Neuron (in vitro differentiated cells): ENCODE data around the gene COL21A1.
"Not testable (repeated sequence)": the region's sequence is repeated elsewhere in the genome, so short reads cannot be mapped to it uniquely, and the experiment has no call there.

Experiments
- H2AFZ ChIP-seq: one replicate; pipeline ENCODE4 v1.6.1; 2013; ENCODE audit warnings: low read depth, mild to moderate bottlenecking, inconsistent platforms, low read length, moderate library complexity
- H3K27me3 ChIP-seq: one replicate; pipeline ENCODE4 v1.6.1; 2013; ENCODE audit warnings: low read length; ENCODE audit not compliant: insufficient read depth
- H3K36me3 ChIP-seq: one replicate; pipeline ENCODE4 v1.6.1; 2013; ENCODE audit warnings: low read length; ENCODE audit not compliant: insufficient read depth
- H3K4me1 ChIP-seq: one replicate; pipeline ENCODE4 v1.6.1; 2013; ENCODE audit warnings: low read length; ENCODE audit not compliant: insufficient read depth
- H3K4me3 ChIP-seq: 2 replicates; pipeline ENCODE4 v1.5.1; 2013; ENCODE audit warnings: mild to moderate bottlenecking, low read length, moderate library complexity
- H3K9me3 ChIP-seq: one replicate; pipeline ENCODE4 v1.6.1; 2013; ENCODE audit warnings: low read length

COL21A1 gene

GRCh38 chr6:56266011-56266410 lies 18.6 kb upstream of the COL21A1 start:
- Histone ChIP-seq H2AFZ (no peak overlapping the region), H3K27me3 (no peaks in the 10 kb centered on the region), H3K36me3 (no peaks in the 10 kb centered on the region)

GRCh38 chr6:56263596-56264315 lies 16.4 kb upstream of the COL21A1 start:
- Histone ChIP-seq H3K36me3 (no peaks in the 10 kb centered on the region), H3K4me1 (no peaks in the 10 kb centered on the region), H3K9me3 (no peaks in the 10 kb centered on the region), H3K4me3 (no peak overlapping the region), H2AFZ (no peak overlapping the region), H3K27me3 (no peaks in the 10 kb centered on the region)

More at GRCh38 chr6:56266011-56266410, 18.6 kb upstream of the COL21A1 start:
- Histone ChIP-seq H3K9me3 (no peaks in the 10 kb centered on the region), H3K4me1 (no peaks in the 10 kb centered on the region), H3K4me3 (no peak overlapping the region)

- H3K4me1 ChIP-seq, H3K36me3 ChIP-seq, H2AFZ ChIP-seq, H3K4me3 ChIP-seq, H3K9me3 ChIP-seq, H3K27me3 ChIP-seq: not testable (repeated sequence)
These were observed 13.2 kb upstream of the COL21A1 start for GRCh38 chr6:56260593-56260992.

DNA sequence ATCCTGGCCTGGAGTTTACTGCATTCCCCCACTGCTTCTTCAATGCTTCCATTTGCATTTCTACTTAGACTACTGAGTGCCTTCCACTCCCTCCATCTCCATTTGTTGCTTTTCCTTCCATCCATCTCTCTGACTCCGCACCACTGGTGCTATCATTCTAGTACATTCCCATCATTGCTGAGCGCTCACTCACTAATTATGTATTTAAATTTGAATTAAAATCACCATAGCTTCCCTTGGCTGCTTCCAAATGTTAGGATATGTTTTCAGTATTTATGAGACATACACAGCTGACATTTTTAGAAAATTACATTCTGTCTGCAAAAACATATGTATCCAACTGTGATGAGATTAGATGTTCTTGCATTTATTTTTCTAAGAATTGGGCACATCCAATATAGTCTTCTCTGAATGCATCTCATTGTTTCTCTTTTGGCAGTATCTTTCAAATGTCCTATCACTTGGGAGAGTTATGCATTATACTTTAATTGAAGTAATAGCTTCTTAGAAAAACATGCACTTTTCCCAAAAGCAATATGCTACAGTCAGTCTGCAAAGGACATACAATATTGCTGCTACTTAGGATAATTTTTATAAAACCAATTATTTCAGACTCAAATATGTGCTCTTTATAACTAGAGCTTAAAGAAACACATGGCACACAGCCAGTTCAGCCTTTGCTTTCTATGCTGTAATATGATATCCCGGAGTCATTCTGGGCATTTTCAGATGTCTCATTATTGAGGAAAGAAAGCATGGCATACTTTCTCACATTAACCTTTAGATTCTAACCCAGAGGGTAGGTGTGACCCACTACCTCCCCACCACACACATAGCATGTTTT lies 12.1 kb upstream of the COL21A1 start:
- no peaks in the 10 kb centered on the region for H3K36me3 ChIP-seq
- H3K4me1 ChIP-seq: no peaks in the 10 kb centered on the region
- H3K27me3 ChIP-seq: no peaks in the 10 kb centered on the region
- H3K9me3 ChIP-seq: no peaks in the 10 kb centered on the region
- H3K4me3 ChIP-seq: no peak overlapping the region
- no peak overlapping the region for H2AFZ ChIP-seq

DNA sequence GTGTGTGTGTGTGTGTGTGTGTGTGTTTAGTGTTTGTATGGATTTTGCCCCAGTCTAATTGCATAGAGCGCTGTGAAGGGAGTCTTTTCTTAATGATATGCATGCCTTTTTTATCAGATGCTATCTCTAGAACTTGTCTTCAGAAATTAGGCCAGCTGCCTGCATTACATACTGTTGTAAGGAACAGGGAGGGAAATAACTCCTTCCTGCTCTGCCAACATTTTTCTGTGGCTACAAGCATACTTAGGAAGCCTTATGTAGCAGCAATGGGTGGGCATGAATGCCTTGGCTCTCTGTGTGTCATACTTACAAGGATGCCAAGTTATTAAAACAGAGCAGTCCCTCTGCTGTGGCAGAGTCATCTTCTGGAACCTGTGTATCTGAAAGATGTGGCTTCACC lies 8.0 kb upstream of the COL21A1 start:
- H3K36me3 ChIP-seq: no peaks in the 10 kb centered on the region
- no peaks in the 10 kb centered on the region for H3K27me3 ChIP-seq
- no peak overlapping the region for H2AFZ ChIP-seq
- H3K9me3 ChIP-seq: no peaks in the 10 kb centered on the region
- no peaks in the 10 kb centered on the region for H3K4me1 ChIP-seq
- H3K4me3 ChIP-seq: no peak overlapping the region

GRCh38 chr6:56250266-56250665 lies 2.9 kb upstream of the COL21A1 start:
- peaks cover 2% of the 10 kb centered on the region for H3K4me1 ChIP-seq
- no peak overlapping the region for H3K4me3 ChIP-seq
- H3K27me3 ChIP-seq: peaks cover 26% of the 10 kb centered on the region
- H3K9me3 ChIP-seq: no peaks in the 10 kb centered on the region
- no peaks in the 10 kb centered on the region for H3K36me3 ChIP-seq
- no peak overlapping the region for H2AFZ ChIP-seq

DNA sequence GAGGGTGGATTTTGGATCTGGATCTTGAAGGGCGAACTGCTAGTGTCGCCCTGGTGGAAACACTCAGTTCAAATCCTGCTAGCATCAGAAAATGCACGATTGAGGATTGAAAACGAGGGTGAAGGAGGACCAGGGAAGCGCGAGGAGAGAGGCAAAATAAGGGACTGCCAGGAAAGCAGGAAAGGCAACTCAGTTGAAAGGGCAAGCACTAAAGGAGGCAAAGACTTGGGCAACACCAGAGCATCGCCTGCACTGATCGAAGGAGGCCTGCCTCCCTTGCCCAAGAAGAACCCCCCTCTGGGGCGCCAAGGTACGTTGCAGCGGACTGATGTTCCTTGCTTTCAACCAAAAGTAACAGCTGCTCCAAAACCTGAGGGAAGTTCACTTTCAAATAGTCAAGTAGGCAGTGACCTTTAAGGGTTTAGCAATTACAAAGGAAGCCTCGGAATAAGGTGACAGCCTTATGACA lies 308 bp upstream of the COL21A1 start:
- Histone ChIP-seq H3K36me3 (no peaks in the 10 kb centered on the region), H3K4me3 (no peak overlapping the region), H2AFZ (no peak overlapping the region), H3K4me1 (peaks cover 2% of the 10 kb centered on the region), H3K9me3 (no peaks in the 10 kb centered on the region), H3K27me3 (peaks cover 31% of the 10 kb centered on the region)

- no peaks in the 10 kb centered on the region for H3K9me3 ChIP-seq
- H3K36me3 ChIP-seq: no peaks in the 10 kb centered on the region
- H2AFZ ChIP-seq: no peak overlapping the region
- peaks cover 31% of the 10 kb centered on the region for H3K27me3 ChIP-seq
- peaks cover 2% of the 10 kb centered on the region for H3K4me1 ChIP-seq
- H3K4me3 ChIP-seq: no peak overlapping the region
These were observed 869 bp downstream of the COL21A1 start for GRCh38 chr6:56246541-56246880.

DNA sequence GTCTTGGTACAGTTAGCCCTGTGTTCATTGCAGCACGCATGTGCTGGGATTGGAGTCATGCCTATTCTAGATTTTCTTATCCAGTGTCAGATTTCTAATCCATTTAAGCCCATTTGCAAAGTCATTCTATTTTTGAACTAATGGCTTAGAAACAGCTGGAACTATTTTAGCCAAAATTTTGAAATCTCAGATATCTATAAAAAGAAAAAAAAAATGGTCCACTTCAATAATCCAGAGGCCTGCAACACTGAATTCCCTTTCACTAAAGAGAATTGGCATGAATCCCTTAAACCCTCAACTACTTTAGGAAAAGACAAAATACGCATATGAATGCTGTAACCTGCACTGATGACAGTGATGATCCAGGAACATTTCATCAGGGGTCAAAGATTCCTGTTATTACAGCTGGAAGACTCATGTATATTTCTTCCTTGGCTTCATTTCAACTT lies 1.5 kb downstream of the COL21A1 start:
- Histone ChIP-seq H3K9me3 (no peaks in the 10 kb centered on the region), H3K36me3 (no peaks in the 10 kb centered on the region), H3K4me1 (peaks cover 2% of the 10 kb centered on the region), H2AFZ (no peak overlapping the region), H3K27me3 (peaks cover 31% of the 10 kb centered on the region), H3K4me3 (no peak overlapping the region)

DNA sequence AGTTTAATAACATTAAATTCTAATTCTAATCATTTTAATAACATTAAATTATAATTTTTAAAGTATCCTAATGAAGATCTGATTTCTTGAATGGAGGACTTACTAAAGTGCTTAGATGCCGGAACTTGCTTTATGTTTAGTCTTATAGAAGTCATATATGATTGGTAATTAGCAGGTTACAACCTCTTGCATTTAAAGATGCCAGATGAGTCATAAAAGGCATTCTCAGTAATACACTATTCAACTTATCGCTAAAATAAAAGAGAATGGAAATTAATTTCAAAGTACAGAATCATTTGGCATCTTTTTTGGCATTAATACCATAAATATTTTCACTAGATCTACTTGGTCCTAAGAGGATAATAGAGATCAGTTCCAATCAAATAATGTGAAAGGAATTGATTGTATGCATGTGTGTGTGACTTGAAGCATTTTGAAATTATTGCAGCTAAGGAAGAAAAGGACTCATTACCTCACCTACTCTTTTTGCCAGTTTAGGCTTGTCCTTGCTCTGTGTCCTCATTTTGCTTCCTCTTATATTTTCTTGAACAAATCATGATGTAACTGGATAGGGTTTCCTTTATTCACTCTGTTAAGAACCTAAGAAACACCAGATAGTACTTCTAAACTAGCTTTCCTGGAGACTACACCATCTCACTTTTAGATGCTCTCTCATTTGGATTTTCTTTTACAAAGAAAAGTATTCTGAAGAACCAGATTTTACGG lies 2.7 kb downstream of the COL21A1 start:
- H3K27me3 ChIP-seq: peaks cover 31% of the 10 kb centered on the region
- H3K9me3 ChIP-seq: no peaks in the 10 kb centered on the region
- H3K36me3 ChIP-seq: no peaks in the 10 kb centered on the region
- H3K4me3 ChIP-seq: no peak overlapping the region
- peaks cover 2% of the 10 kb centered on the region for H3K4me1 ChIP-seq
- no peak overlapping the region for H2AFZ ChIP-seq

- no peaks in the 10 kb centered on the region for H3K36me3 ChIP-seq
- peaks cover 31% of the 10 kb centered on the region for H3K27me3 ChIP-seq
- H3K9me3 ChIP-seq: no peaks in the 10 kb centered on the region
- no peak overlapping the region for H3K4me3 ChIP-seq
- H2AFZ ChIP-seq: no peak overlapping the region
- peaks cover 2% of the 10 kb centered on the region for H3K4me1 ChIP-seq
These were observed 3.3 kb downstream of the COL21A1 start for GRCh38 chr6:56244089-56244488.

GRCh38 chr6:56243518-56244070 lies 3.8 kb downstream of the COL21A1 start:
- no peak overlapping the region for H2AFZ ChIP-seq
- H3K27me3 ChIP-seq: peaks cover 29% of the 10 kb centered on the region
- H3K36me3 ChIP-seq: no peaks in the 10 kb centered on the region
- no peaks in the 10 kb centered on the region for H3K9me3 ChIP-seq
- no peak overlapping the region for H3K4me3 ChIP-seq
- H3K4me1 ChIP-seq: peaks cover 2% of the 10 kb centered on the region

GRCh38 chr6:56242346-56242745 lies 5.0 kb downstream of the COL21A1 start:
- no peaks in the 10 kb centered on the region for H3K9me3 ChIP-seq
- peaks cover 19% of the 10 kb centered on the region for H3K27me3 ChIP-seq
- H3K4me3 ChIP-seq: no peak overlapping the region
- H3K36me3 ChIP-seq: no peaks in the 10 kb centered on the region
- H3K4me1 ChIP-seq: peaks cover 2% of the 10 kb centered on the region
- no peak overlapping the region for H2AFZ ChIP-seq
